Naive thymus-derived CD4-positive, alpha-beta T cell (primary cell): ENCODE measurements around the gene SLC22A13. TPM values are rescaled to one million over a fixed set of nuclear protein-coding genes. Genes with fewer than 3 reads are reported as not detected.
"Not testable (repeated sequence)": the region's sequence is repeated elsewhere in the genome, so short reads cannot be mapped to it uniquely, and the experiment has no call there.

Source experiments
- ATAC-seq: fragments of 150-1000 bp; cut with Tn5 transposase; 2 replicates; pipeline ENCODE4 v1.10.0; 2021; ENCODE audit warnings: mild to moderate bottlenecking, moderate library complexity
- CTCF ChIA-PET: fragments of 350-600 bp; sonication (Branson Sonifier 250); formaldehyde crosslinking; loops from one replicate; lab custom pipeline; 2021; ENCODE audit warnings: antibody characterized with exemption; lab: Charles Lee
- POLR2A ChIA-PET: fragments of 350-600 bp; sonication (Branson Sonifier 250); formaldehyde crosslinking; loops from one replicate; lab custom pipeline; 2021; ENCODE audit warnings: antibody characterized with exemption, inconsistent platforms; lab: Charles Lee
- DNase-seq, 9 donors: peaks; one replicate each; pipeline versions ENCODE4 v3.0.0 to v3.0.0-alpha.2; 2020 to 2022; ENCODE audit warnings: mixed read lengths in 1 of 9
- H3K27ac ChIP-seq: one replicate; pipeline ENCODE4 v1.7.0; 2013; ENCODE audit warnings: mild to moderate bottlenecking, low read depth, low read length, moderate library complexity
- H3K27me3 ChIP-seq, 2 donors: one replicate each; pipeline ENCODE4 v1.7.0; 2013; ENCODE audit warnings: low read length in 2 of 2, mild to moderate bottlenecking in 2 of 2, moderate library complexity in 2 of 2; ENCODE audit not compliant: control insufficient read depth in 2 of 2, insufficient read depth in 2 of 2
- H3K36me3 ChIP-seq, 3 experiments: 1 replicate in 2 of 3; 2 replicates in 1 of 3; pipeline ENCODE4 v1.7.0; 2013; ENCODE audit warnings: low read length in 3 of 3, mild to moderate bottlenecking in 3 of 3, moderate library complexity in 1 of 3; ENCODE audit not compliant: insufficient read depth in 3 of 3, control insufficient read depth in 2 of 3
- H3K4me1 ChIP-seq, 2 donors: one replicate each; pipeline ENCODE4 v1.7.0; 2013; ENCODE audit warnings: low read length in 2 of 2, mild to moderate bottlenecking in 2 of 2, moderate library complexity in 1 of 2; ENCODE audit not compliant: control insufficient read depth in 2 of 2, insufficient read depth in 2 of 2
- H3K4me3 ChIP-seq: 2 replicates; pipeline ENCODE4 v1.7.0; 2013; ENCODE audit warnings: mild to moderate bottlenecking, low read length
- H3K9me3 ChIP-seq, 3 experiments: 1 replicate in 2 of 3; 2 replicates in 1 of 3; pipeline ENCODE4 v1.7.0; 2013; ENCODE audit warnings: low read length in 3 of 3; ENCODE audit not compliant: control insufficient read depth in 2 of 3
- H3K27ac Mint-ChIP-seq, 9 donors: one replicate each; pipeline ENCODE4 v1.8.0; 2020 to 2022; ENCODE audit warnings: mixed read lengths in 9 of 9, mild to moderate bottlenecking in 8 of 9, moderate library complexity in 5 of 9, inconsistent platforms in 2 of 9
- H3K27me3 Mint-ChIP-seq, 5 donors: one replicate each; pipeline ENCODE4 v1.8.0; 2021 to 2022; ENCODE audit warnings: mixed read lengths in 5 of 5, mild to moderate bottlenecking in 1 of 5
- H3K36me3 Mint-ChIP-seq, 5 donors: one replicate each; pipeline ENCODE4 v1.8.0; 2020 to 2022; ENCODE audit warnings: mixed read lengths in 5 of 5, mild to moderate bottlenecking in 3 of 5, inconsistent platforms in 1 of 5
- H3K4me1 Mint-ChIP-seq, 7 donors: one replicate each; pipeline ENCODE4 v1.8.0; 2020 to 2022; ENCODE audit warnings: mixed read lengths in 7 of 7, mild to moderate bottlenecking in 3 of 7, inconsistent platforms in 1 of 7
- H3K4me3 Mint-ChIP-seq, 10 donors: one replicate each; pipeline ENCODE4 v1.8.0; 2020 to 2022; ENCODE audit warnings: mild to moderate bottlenecking in 10 of 10, mixed read lengths in 10 of 10, moderate library complexity in 6 of 10, inconsistent platforms in 2 of 10
- H3K9me3 Mint-ChIP-seq, 11 donors: one replicate each; pipeline ENCODE4 v1.8.0; 2020 to 2022; ENCODE audit warnings: mixed read lengths in 11 of 11, mild to moderate bottlenecking in 4 of 11, inconsistent platforms in 1 of 11, moderate library complexity in 1 of 11
- intact Hi-C, 2 donors: fragments of 100-400 bp; cut with micrococcal nuclease; formaldehyde crosslinking; loops; one replicate each; pipeline ENCODE4 v1.15.1; 2023
- polyA plus RNA-seq, 2 donors: library from polyadenylated mRNA; unstranded; fragments of 300-500 nt; fragmentation: Illumina TruSeq; gene quantifications; one replicate each; pipeline ENCODE4 v1.2.3, GENCODE V29; 2021
- total RNA-seq, 6 experiments: library from RNA in 5 of 6; stranded (reverse) in 5 of 6; gene quantifications; 1 replicate in 5 of 6; 2 replicates in 1 of 6; pipeline ENCODE4 v1.2.3 and lab custom pipeline; 2021 to 2026

Gene SLC22A13
- total and polyA plus RNA-seq, 7 experiments from 2014 or later = 0.53 to 1.9 (median 0.62) TPM; not detected in 2

DNA sequence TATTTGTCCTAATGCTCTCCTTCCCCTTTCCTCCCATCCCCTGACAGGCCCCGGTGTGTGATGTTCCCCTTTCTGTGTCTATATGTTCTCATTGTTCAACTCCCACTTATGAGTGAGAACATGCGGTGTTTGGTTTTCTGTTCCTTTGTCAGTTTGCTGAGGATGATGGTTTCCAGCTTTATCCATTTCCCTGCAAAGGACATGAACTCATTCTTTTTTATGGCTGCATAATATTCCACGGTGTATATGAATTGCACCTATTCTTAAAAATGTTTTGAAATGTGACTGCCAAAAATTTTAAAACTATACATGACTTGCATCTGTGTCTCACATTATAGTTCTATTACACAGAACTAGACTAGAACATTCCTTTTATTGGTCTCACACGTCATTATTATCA lies 55.0 kb downstream of the SLC22A13 start:
- H3K4me1 ChIP-seq, H3K27ac Mint-ChIP-seq, ATAC-seq, CTCF ChIA-PET, H3K27ac ChIP-seq, POLR2A ChIA-PET, H3K27me3 ChIP-seq, intact Hi-C loops, DNase-seq, H3K36me3 Mint-ChIP-seq, H3K9me3 ChIP-seq, H3K4me1 Mint-ChIP-seq, H3K4me3 Mint-ChIP-seq, H3K36me3 ChIP-seq, H3K4me3 ChIP-seq: not testable (repeated sequence)
- H3K27me3 Mint-ChIP-seq = peaks cover 0 to 10% (median 3%) of the 10 kb centered on the region in 5 donors
- H3K9me3 Mint-ChIP-seq = peaks cover 0 to 11% (median 4%) of the 10 kb centered on the region in 11 donors

DNA sequence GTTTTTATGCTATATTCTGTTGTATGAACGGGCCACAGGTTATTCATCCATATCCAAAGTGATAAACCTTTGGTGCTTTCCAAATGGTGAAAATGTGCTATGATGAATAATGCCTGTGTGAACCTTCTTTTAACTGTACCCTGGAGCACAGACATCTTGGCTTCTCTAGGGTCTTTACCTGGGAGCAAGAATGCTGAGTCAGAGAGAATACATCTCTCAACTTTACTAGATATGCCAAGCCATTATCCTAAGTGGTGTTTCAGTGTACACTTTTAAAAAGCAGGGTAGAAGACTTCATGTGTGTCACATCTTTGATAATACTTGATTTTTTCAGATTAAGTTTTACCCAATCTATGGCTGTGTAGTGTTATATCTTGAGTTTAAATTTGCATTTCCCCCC lies 57.4 kb downstream of the SLC22A13 start:
- intact Hi-C loops = no loop called here
- POLR2A ChIA-PET = no interaction called here
- Mint-ChIP-seq H3K4me1 (no peaks in the 10 kb centered on the region), H3K27me3 (peaks cover 4 to 14% (median 7%) of the 10 kb centered on the region in 5 donors), H3K9me3 (peaks cover 0 to 11% (median 4%) of the 10 kb centered on the region in 11 donors), H3K27ac (no peak overlapping the region), H3K36me3 (no peaks in the 10 kb centered on the region), H3K4me3 (no peak overlapping the region)
- CTCF ChIA-PET = no interaction called here
- H3K36me3 ChIP-seq = no peaks in the 10 kb centered on the region
- ATAC-seq (no peak), DNase-seq (no peak)
- no peaks in the 10 kb centered on the region for H3K4me1 ChIP-seq
- H3K9me3 ChIP-seq = no peaks in the 10 kb centered on the region
- H3K27ac ChIP-seq = no peak overlapping the region
- no peak overlapping the region for H3K4me3 ChIP-seq
- H3K27me3 ChIP-seq = no peaks in the 10 kb centered on the region

DNA sequence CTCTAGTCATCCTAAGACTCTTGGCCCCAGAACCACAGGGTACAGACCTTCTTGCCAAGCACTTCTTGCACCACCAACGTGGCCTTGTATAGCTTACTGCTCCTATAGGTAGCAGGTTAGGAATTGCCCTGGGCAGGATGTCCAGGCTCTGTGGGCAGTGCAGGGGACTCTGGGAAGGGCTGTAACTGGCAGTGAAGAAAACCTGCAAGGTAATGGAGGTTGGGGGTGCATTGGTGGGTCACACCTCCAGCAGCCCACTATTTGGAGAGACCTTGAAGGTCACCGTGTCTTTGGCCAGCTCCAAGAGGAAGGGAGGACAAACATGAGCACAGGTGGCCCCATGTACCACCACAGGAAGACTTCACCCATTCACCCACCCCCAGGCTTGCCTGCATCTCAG lies 59.6 kb downstream of the SLC22A13 start:
- ChIA-PET POLR2A (no interaction called here), CTCF (no interaction called here)
- H3K27me3 Mint-ChIP-seq = peaks cover 4 to 14% (median 8%) of the 10 kb centered on the region in 5 donors
- no peaks in the 10 kb centered on the region for H3K36me3 Mint-ChIP-seq
- Histone ChIP-seq H3K36me3 (no peaks in the 10 kb centered on the region), H3K4me3 (no peak overlapping the region), H3K9me3 (no peaks in the 10 kb centered on the region), H3K27me3 (no peaks in the 10 kb centered on the region), H3K4me1 (no peaks in the 10 kb centered on the region), H3K27ac (no peak overlapping the region)
- H3K4me1 Mint-ChIP-seq = no peaks in the 10 kb centered on the region
- intact Hi-C loops = no loop called here
- H3K27ac Mint-ChIP-seq = no peak overlapping the region
- H3K4me3 Mint-ChIP-seq = no peak overlapping the region
- DNase-seq = no peak
- H3K9me3 Mint-ChIP-seq = peaks cover 0 to 11% (median 4%) of the 10 kb centered on the region in 11 donors
- ATAC-seq = no peak

DNA sequence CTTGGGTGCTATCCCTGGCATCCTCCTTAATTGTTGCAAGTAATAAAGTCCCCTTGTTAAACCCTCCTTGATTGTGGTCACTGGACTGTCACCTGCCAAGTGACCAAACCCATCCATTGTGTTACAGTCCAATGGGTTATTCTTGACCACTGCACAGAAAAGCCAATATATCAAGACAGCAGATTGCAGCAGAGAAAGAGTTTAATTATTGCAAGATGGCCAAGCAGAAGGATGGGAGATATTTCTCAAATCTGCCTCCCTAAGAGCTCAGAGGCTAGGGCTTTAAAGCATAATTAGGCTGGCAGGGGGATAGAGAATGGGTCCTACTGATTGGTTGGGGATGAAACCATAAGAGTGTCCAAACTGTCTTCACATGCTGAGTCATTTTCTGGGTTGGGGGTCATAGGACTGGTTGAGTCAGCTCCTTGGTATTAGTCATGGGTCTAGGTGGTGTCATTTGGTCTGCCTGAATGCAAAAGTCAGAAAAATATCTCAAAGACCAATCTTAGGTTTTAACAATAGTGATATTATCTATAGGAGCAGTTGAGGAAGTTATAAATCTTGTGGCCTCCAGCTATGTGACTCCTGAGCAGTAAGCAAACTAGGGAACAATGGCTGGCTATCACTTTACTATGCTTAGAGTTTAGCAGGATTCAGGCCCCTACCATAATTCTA lies 61.9 kb downstream of the SLC22A13 start:
- Histone ChIP-seq H3K27me3 (no peaks in the 10 kb centered on the region), H3K9me3 (no peaks in the 10 kb centered on the region), H3K36me3 (no peaks in the 10 kb centered on the region), H3K27ac (no peak overlapping the region), H3K4me1 (no peaks in the 10 kb centered on the region), H3K4me3 (no peak overlapping the region)
- intact Hi-C loops = no loop called here
- Mint-ChIP-seq H3K4me1 (no peaks in the 10 kb centered on the region), H3K36me3 (no peaks in the 10 kb centered on the region), H3K4me3 (no peak overlapping the region), H3K9me3 (peaks cover 0 to 7% (median 0%) of the 10 kb centered on the region in 11 donors), H3K27me3 (peaks cover 4 to 14% (median 8%) of the 10 kb centered on the region in 5 donors), H3K27ac (no peak overlapping the region)
- ChIA-PET POLR2A (no interaction called here), CTCF (no interaction called here)
- no peak for ATAC-seq
- DNase-seq = no peak

Other genes with a start within 250 kb of the SLC22A13 start
- gene PLCD1, start 236.2 kb upstream of the SLC22A13 start, total RNA-seq = 10 to 100 TPM; 18.4 to 44.0 (median 41.3) TPM
- 10 to 100 TPM; 13.1 to 26.3 TPM for gene PLCD1, start 236.2 kb upstream of the SLC22A13 start, polyA plus RNA-seq
- gene DLEC1, start 226.6 kb upstream of the SLC22A13 start, total RNA-seq = 1 to 10 TPM; 1.5 to 9.4 (median 7.5) TPM
- under 1 TPM; 0.41 to 0.73 TPM for gene DLEC1, start 226.6 kb upstream of the SLC22A13 start, polyA plus RNA-seq
- 100 to 1,000 TPM in 1 of 5 experiments, 10 to 100 TPM in 4; 88.1 to 129 (median 91.0) TPM for gene ACAA1, start 128.7 kb upstream of the SLC22A13 start, total RNA-seq
- 10 to 100 TPM; 64.4 to 65.9 TPM for gene ACAA1, start 128.7 kb upstream of the SLC22A13 start, polyA plus RNA-seq
- gene MYD88, start 127.2 kb upstream of the SLC22A13 start, total RNA-seq = 100 to 1,000 TPM in 1 of 5 experiments, 10 to 100 TPM in 4; 35.2 to 108 (median 41.6) TPM
- 10 to 100 TPM; 52.8 to 75.4 TPM for gene MYD88, start 127.2 kb upstream of the SLC22A13 start, polyA plus RNA-seq
- gene OXSR1, start 100.3 kb upstream of the SLC22A13 start, total RNA-seq = 10 to 100 TPM; 35.0 to 59.7 (median 38.8) TPM
- gene OXSR1, start 100.3 kb upstream of the SLC22A13 start, polyA plus RNA-seq = 10 to 100 TPM; 12.3 to 14.4 TPM
- gene SLC22A14, start 16.5 kb downstream of the SLC22A13 start, total RNA-seq = under 1 TPM in 1 of 5 experiments, not detected in 4; 0.15 TPM
- not detected for gene SLC22A14, start 16.5 kb downstream of the SLC22A13 start, polyA plus RNA-seq
- gene XYLB, start 81.0 kb downstream of the SLC22A13 start, total RNA-seq = 1 to 10 TPM in 4 of 5 experiments, under 1 TPM in 1; 1.00 to 6.7 (median 2.1) TPM
- gene XYLB, start 81.0 kb downstream of the SLC22A13 start, polyA plus RNA-seq = 1 to 10 TPM in 1 of 2 donors, under 1 TPM in 1; 0.37 to 1.4 TPM
- gene ACVR2B, start 188.1 kb downstream of the SLC22A13 start, total RNA-seq = 10 to 100 TPM in 2 of 5 experiments, 1 to 10 TPM in 3; 3.8 to 14.0 (median 8.3) TPM
- 1 to 10 TPM in 1 of 2 donors, under 1 TPM in 1; 0.71 to 1.7 TPM for gene ACVR2B, start 188.1 kb downstream of the SLC22A13 start, polyA plus RNA-seq
- gene EXOG, start 230.5 kb downstream of the SLC22A13 start, total RNA-seq = 10 to 100 TPM; 20.4 to 31.0 (median 21.3) TPM
- 1 to 10 TPM; 6.1 to 6.6 TPM for gene EXOG, start 230.5 kb downstream of the SLC22A13 start, polyA plus RNA-seq